Adrenal gland (tissue), 5 donors: ENCODE data around the gene ARMC6.

Experiments used
- POLR2A ChIP-seq, 2 donors: fragments of 450-650 bp; IDR thresholded peaks; one replicate each; pipeline ENCODE4 v1.6.1; 2017; ENCODE audit warnings: antibody characterized with exemption in 2 of 2, mild to moderate bottlenecking in 2 of 2, moderate library complexity in 1 of 2
- TF ChIP-seq, protein P1 (sequence below), 6 experiments: fragments of 450-650 bp in 4 of 6; fragments of 200-600 bp in 2 of 6; sonication (generic) in 1 of 6; IDR thresholded peaks; 1 replicate in 5 of 6; 2 replicates in 1 of 6; pipeline versions ENCODE4 v1.5.1 to v1.8.0; 2016 to 2021; ENCODE audit warnings: antibody characterized with exemption in 6 of 6, mild to moderate bottlenecking in 2 of 6, moderate library complexity in 1 of 6
- donor health status: DM: no; HTN: no; CAD: no.

DNA sequence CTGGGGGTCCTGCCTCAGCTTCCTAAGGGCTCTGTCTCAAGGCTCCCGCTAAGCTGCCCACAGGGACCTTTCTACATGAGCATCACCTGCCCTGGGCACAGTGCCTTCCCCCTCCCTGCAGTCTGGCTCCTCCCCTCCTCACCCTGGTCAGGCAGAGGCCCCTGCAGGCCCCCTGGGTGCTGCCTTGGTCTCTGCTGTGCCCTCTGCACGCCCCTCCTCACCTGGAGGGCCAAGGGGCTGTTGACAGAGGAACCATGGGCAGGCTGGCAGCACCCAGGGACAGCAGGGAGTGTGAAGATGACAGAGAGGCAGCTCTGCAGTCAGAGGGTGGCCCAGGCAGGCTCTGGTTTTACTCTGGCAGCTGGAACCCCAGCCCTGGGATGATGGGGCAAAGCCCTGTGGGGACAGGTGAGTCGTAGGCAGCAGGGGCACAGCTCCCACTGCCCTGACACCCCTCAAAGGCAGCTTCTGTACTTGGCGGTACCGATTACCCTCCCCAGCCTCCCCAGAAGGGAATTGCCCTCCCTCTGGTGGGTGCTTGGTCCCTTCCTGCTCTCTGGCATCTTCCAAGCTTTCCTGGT, 43.2 kb upstream of the ARMC6 start:
- no peak for TF ChIP-seq POLR2A (IDR thresholded peaks at IDR 0.05)
- TF ChIP-seq, protein P1, sequence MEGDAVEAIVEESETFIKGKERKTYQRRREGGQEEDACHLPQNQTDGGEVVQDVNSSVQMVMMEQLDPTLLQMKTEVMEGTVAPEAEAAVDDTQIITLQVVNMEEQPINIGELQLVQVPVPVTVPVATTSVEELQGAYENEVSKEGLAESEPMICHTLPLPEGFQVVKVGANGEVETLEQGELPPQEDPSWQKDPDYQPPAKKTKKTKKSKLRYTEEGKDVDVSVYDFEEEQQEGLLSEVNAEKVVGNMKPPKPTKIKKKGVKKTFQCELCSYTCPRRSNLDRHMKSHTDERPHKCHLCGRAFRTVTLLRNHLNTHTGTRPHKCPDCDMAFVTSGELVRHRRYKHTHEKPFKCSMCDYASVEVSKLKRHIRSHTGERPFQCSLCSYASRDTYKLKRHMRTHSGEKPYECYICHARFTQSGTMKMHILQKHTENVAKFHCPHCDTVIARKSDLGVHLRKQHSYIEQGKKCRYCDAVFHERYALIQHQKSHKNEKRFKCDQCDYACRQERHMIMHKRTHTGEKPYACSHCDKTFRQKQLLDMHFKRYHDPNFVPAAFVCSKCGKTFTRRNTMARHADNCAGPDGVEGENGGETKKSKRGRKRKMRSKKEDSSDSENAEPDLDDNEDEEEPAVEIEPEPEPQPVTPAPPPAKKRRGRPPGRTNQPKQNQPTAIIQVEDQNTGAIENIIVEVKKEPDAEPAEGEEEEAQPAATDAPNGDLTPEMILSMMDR (IDR thresholded peaks at IDR 0.05), result no peak
